Fibroblast of mammary gland (primary cell): Measurements from ENCODE around the gene GPR150.
"Not testable (repeated sequence)": the region's sequence is repeated elsewhere in the genome, so short reads cannot be mapped to it uniquely, and the experiment has no call there.

Source experiments
- DNase-seq: peaks from one replicate; pipeline ENCODE4 v3.0.0-alpha.2; 2010; ENCODE audit warnings: low read depth
- H3K4me3 ChIP-seq: 2 replicates; pipeline ENCODE4 v1.5.1; 2011; ENCODE audit warnings: low read depth, mild to moderate bottlenecking, low read length, moderate library complexity; ENCODE audit not compliant: control insufficient read depth
- CTCF ChIP-seq: conservative IDR thresholded peaks from 2 replicates; pipeline ENCODE4 v1.5.1; 2011; ENCODE audit warnings: low read depth, low read length, inconsistent platforms; ENCODE audit not compliant: control insufficient read depth, insufficient read depth

GPR150 gene

GRCh38 chr5:95628933-95629332 lies 9.0 kb downstream of the GPR150 start:
- no peak for DNase-seq

GRCh38 chr5:95630394-95630917 lies 10.6 kb downstream of the GPR150 start:
- no peak for DNase-seq
- TF ChIP-seq CTCF = no peak
- H3K4me3 ChIP-seq = no peak overlapping the region

More at GRCh38 chr5:95628933-95629332, 9.0 kb downstream of the GPR150 start:
- H3K4me3 ChIP-seq = no peak overlapping the region
- TF ChIP-seq CTCF = no peak

GRCh38 chr5:95631255-95631958 lies 11.5 kb downstream of the GPR150 start:
- no peak for TF ChIP-seq CTCF
- H3K4me3 ChIP-seq = no peak overlapping the region
- DNase-seq = peak; percentile 90

- no peak overlapping the region for H3K4me3 ChIP-seq
- TF ChIP-seq CTCF = no peak
- peak; percentile 73 for DNase-seq
Observed at GRCh38 chr5:95631991-95632675, 12.2 kb downstream of the GPR150 start.

GRCh38 chr5:95632942-95633341 lies 13.1 kb downstream of the GPR150 start:
- not testable (repeated sequence) for DNase-seq

GRCh38 chr5:95633671-95634070 lies 13.8 kb downstream of the GPR150 start:
- no peak for TF ChIP-seq CTCF
- DNase-seq = no peak
- H3K4me3 ChIP-seq = no peak overlapping the region

More at GRCh38 chr5:95632942-95633341, 13.1 kb downstream of the GPR150 start:
- H3K4me3 ChIP-seq = not testable (repeated sequence)

GRCh38 chr5:95634081-95634480 lies 14.2 kb downstream of the GPR150 start:
- H3K4me3 ChIP-seq = no peak overlapping the region
- TF ChIP-seq CTCF = no peak

More at GRCh38 chr5:95634081-95634480, 14.2 kb downstream of the GPR150 start:
- DNase-seq = no peak
